Endodermal cell (in vitro differentiated cells): ENCODE data around the gene HLA-C. TPM values are rescaled to one million over a fixed set of nuclear protein-coding genes. Genes with fewer than 3 reads are reported as not detected.

Experiments used
- DNase-seq: peaks from one replicate; pipeline ENCODE4 v3.0.0-alpha.2; 2017
- H3K27ac ChIP-seq: 2 replicates; pipeline ENCODE4 v1.5.1; 2013; ENCODE audit warnings: mild to moderate bottlenecking, low read depth, low read length, moderate library complexity
- H3K27me3 ChIP-seq: 2 replicates; pipeline ENCODE4 v1.6.1; 2013; ENCODE audit warnings: mild to moderate bottlenecking, low read length, moderate library complexity; ENCODE audit not compliant: insufficient read depth, control insufficient read depth, poor library complexity, severe bottlenecking
- H3K36me3 ChIP-seq: 2 replicates; pipeline ENCODE4 v1.7.0; 2013; ENCODE audit warnings: mild to moderate bottlenecking, low read length, moderate library complexity; ENCODE audit not compliant: control insufficient read depth, insufficient read depth
- H3K4me1 ChIP-seq: one replicate; pipeline ENCODE4 v1.7.0; 2013; ENCODE audit warnings: low read length; ENCODE audit not compliant: control insufficient read depth, insufficient read depth
- H3K4me3 ChIP-seq: 2 replicates; pipeline ENCODE4 v1.5.1; 2013; ENCODE audit warnings: mild to moderate bottlenecking, low read length, moderate library complexity
- H3K9ac ChIP-seq: 2 replicates; pipeline ENCODE4 v1.6.1; 2013; ENCODE audit warnings: mild to moderate bottlenecking, low read length, moderate library complexity; ENCODE audit not compliant: poor library complexity, severe bottlenecking; ENCODE audit errors: extremely low read depth
- H3K9me3 ChIP-seq: 2 replicates; pipeline ENCODE4 v1.6.1; 2013; ENCODE audit warnings: mild to moderate bottlenecking, low read length, moderate library complexity; ENCODE audit not compliant: control insufficient read depth
- H3K27ac Mint-ChIP-seq: 2 replicates; pipeline ENCODE4 v1.8.0; 2020; ENCODE audit warnings: mixed read lengths
- H3K27me3 Mint-ChIP-seq: 2 replicates; pipeline ENCODE4 v1.8.0; 2021; ENCODE audit warnings: mild to moderate bottlenecking, mixed read lengths; ENCODE audit not compliant: insufficient read depth
- H3K36me3 Mint-ChIP-seq: 2 replicates; pipeline ENCODE4 v1.8.0; 2020; ENCODE audit warnings: low read depth, mixed read lengths
- H3K4me1 Mint-ChIP-seq: 2 replicates; pipeline ENCODE4 v1.8.0; 2020; ENCODE audit warnings: mixed read lengths
- H3K4me3 Mint-ChIP-seq: 2 replicates; pipeline ENCODE4 v1.8.0; 2020; ENCODE audit warnings: mild to moderate bottlenecking, moderate library complexity, mixed read lengths
- H3K9me3 Mint-ChIP-seq: 2 replicates; pipeline ENCODE4 v1.8.0; 2020; ENCODE audit warnings: mild to moderate bottlenecking, mixed read lengths
- CTCF ChIP-seq: fragments of 200-600 bp; sonication (generic); conservative IDR thresholded peaks from 2 replicates; pipeline ENCODE4 v1.5.0; 2021; ENCODE audit warnings: antibody characterized with exemption, mild to moderate bottlenecking
- WGBS, 2 experiments: methylation state at CpG; one replicate each; pipeline versions ENCODE4 v1.1.5 to v1.1.7; 2013; ENCODE audit warnings: missing lambda C conversion rate in 2 of 2, mixed read lengths in 1 of 2; ENCODE audit not compliant: insufficient coverage in 1 of 2, insufficient read length in 1 of 2; 5-methylcytosine and 5-hydroxymethylcytosine counted together
- total RNA-seq, 2 donors: library from RNA; stranded (reverse); fragmentation: NEBNext Ultra II Directional in 1 of 2; extraction: Animal tissue kit (Norgen Biotek cat#: 25700) in 1 of 2; gene quantifications; 2 replicates in 1 of 2; 3 replicates in 1 of 2; pipeline ENCODE4 v1.2.1, GENCODE V29; 2021

Gene HLA-C
- total RNA-seq, 2 donors from 2014 or later, result 248 to 442 TPM

- Histone ChIP-seq H3K9ac (no peak overlapping the region), H3K36me3 (no peaks in the 10 kb centered on the region), H3K9me3 (peaks cover 13% of the 10 kb centered on the region), H3K27ac (no peak overlapping the region), H3K27me3 (peaks cover 14% of the 10 kb centered on the region), H3K4me1 (no peaks in the 10 kb centered on the region), H3K4me3 (no peak overlapping the region)
- H3K27me3 Mint-ChIP-seq, result peaks cover 36% of the 10 kb centered on the region
- H3K4me3 Mint-ChIP-seq, result no peak overlapping the region
- peaks cover 12% of the 10 kb centered on the region for H3K9me3 Mint-ChIP-seq
- no peak for TF ChIP-seq CTCF
- DNase-seq, result no peak
- 50 to 87% methylated on average over 1 to 5 of the region's 5 CpGs for WGBS, 2 experiments
- no peak overlapping the region for H3K27ac Mint-ChIP-seq
- H3K4me1 Mint-ChIP-seq, result peaks cover 12% of the 10 kb centered on the region
- peaks cover 30% of the 10 kb centered on the region for H3K36me3 Mint-ChIP-seq
Measured at GRCh38 chr6:31268836-31269235, 3.1 kb downstream of the HLA-C start.

- Mint-ChIP-seq H3K4me3 (no peak overlapping the region), H3K27ac (no peak overlapping the region)
- 94 to 100% methylated on average over 7 of the region's 7 CpGs for WGBS, 2 experiments
Measured at GRCh38 chr6:31268369-31268765, 3.5 kb downstream of the HLA-C start.

GRCh38 chr6:31267651-31268368 is 4.1 kb downstream of the HLA-C start:
- TF ChIP-seq CTCF, result no peak
- no peak overlapping the region for H3K27ac ChIP-seq
- H3K4me3 ChIP-seq, result no peak overlapping the region
- H3K9me3 Mint-ChIP-seq, result peaks cover 22% of the 10 kb centered on the region
- peaks cover 6% of the 10 kb centered on the region for H3K27me3 ChIP-seq
- peaks cover 30% of the 10 kb centered on the region for H3K36me3 Mint-ChIP-seq
- H3K9ac ChIP-seq, result no peak overlapping the region
- DNase-seq, result no peak
- H3K27me3 Mint-ChIP-seq, result peaks cover 31% of the 10 kb centered on the region
- peaks cover 12% of the 10 kb centered on the region for H3K4me1 Mint-ChIP-seq
- H3K4me1 ChIP-seq, result no peaks in the 10 kb centered on the region
- no peak overlapping the region for H3K27ac Mint-ChIP-seq
- 76 to 79% methylated on average over 5 to 7 of the region's 7 CpGs for WGBS, 2 experiments
- no peaks in the 10 kb centered on the region for H3K36me3 ChIP-seq
- peaks cover 21% of the 10 kb centered on the region for H3K9me3 ChIP-seq
- no peak overlapping the region for H3K4me3 Mint-ChIP-seq

More at GRCh38 chr6:31268369-31268765, 3.5 kb downstream of the HLA-C start:
- TF ChIP-seq CTCF, result no peak
- no peaks in the 10 kb centered on the region for H3K36me3 ChIP-seq
- H3K4me1 ChIP-seq, result no peaks in the 10 kb centered on the region
- no peak overlapping the region for H3K27ac ChIP-seq
- H3K27me3 Mint-ChIP-seq, result peaks cover 34% of the 10 kb centered on the region
- H3K4me1 Mint-ChIP-seq, result peaks cover 12% of the 10 kb centered on the region
- peaks cover 30% of the 10 kb centered on the region for H3K36me3 Mint-ChIP-seq
- H3K9me3 Mint-ChIP-seq, result peaks cover 17% of the 10 kb centered on the region
- peaks cover 12% of the 10 kb centered on the region for H3K27me3 ChIP-seq
- no peak overlapping the region for H3K9ac ChIP-seq
- no peak overlapping the region for H3K4me3 ChIP-seq
- no peak for DNase-seq
- peaks cover 15% of the 10 kb centered on the region for H3K9me3 ChIP-seq
